HepG2 (cell line): ENCODE data around the gene PSMD9. TPM values are rescaled to one million over a fixed set of nuclear protein-coding genes. Genes with fewer than 3 reads are reported as not detected.

Experiments used
- AHR ChIP-seq: IDR thresholded peaks from 2 replicates; pipeline ENCODE4 v1.6.1; 2018; ENCODE audit warnings: missing genetic modification reagents, missing compliant biosample characterization
- GABPB1 ChIP-seq: IDR thresholded peaks from 2 replicates; pipeline ENCODE4 v1.6.1; 2016; ENCODE audit warnings: mild to moderate bottlenecking, missing genetic modification reagents, moderate library complexity, missing compliant biosample characterization
- HNRNPL ChIP-seq: fragments of 200-400 bp; formaldehyde crosslinking; IDR thresholded peaks from 2 replicates; pipeline ENCODE4 v1.6.1; 2017; ENCODE audit warnings: mild to moderate bottlenecking, low read depth, low read length
- SMAD3 ChIP-seq: sonication (generic); formaldehyde crosslinking; IDR thresholded peaks from 2 replicates; pipeline ENCODE4 v1.4.0; 2020; ENCODE audit warnings: missing genetic modification reagents
- SMARCE1 ChIP-seq: fragments of 450-650 bp; IDR thresholded peaks from 2 replicates; pipeline ENCODE4 v1.6.1; 2017; ENCODE audit warnings: borderline replicate concordance
- TCF7L2 ChIP-seq: IDR thresholded peaks from 2 replicates; pipeline ENCODE4 v1.6.1; 2011; ENCODE audit warnings: mild to moderate bottlenecking, low read depth, low read length, moderate library complexity
- ZFP36L2 ChIP-seq: sonication (generic); formaldehyde crosslinking; IDR thresholded peaks from 2 replicates; pipeline ENCODE4 v1.4.0; 2020; ENCODE audit warnings: missing genetic modification reagents
- ZNF138 ChIP-seq: sonication (generic); formaldehyde crosslinking; IDR thresholded peaks from 2 replicates; pipeline ENCODE4 v1.5.0; 2020; ENCODE audit warnings: mild to moderate bottlenecking, low read depth, missing genetic modification reagents
- ZNF205 ChIP-seq: IDR thresholded peaks from 2 replicates; pipeline ENCODE4 v1.6.1; 2018; ENCODE audit warnings: missing biosample characterization, missing genetic modification reagents
- ZNF3 ChIP-seq: IDR thresholded peaks from 2 replicates; pipeline ENCODE4 v1.7.0; 2017; ENCODE audit warnings: inconsistent platforms
- ZNF550 ChIP-seq: sonication (generic); formaldehyde crosslinking; IDR thresholded peaks from 2 replicates; pipeline ENCODE4 v1.4.0; 2020; ENCODE audit warnings: mild to moderate bottlenecking, missing genetic modification reagents, borderline replicate concordance
- ZNF556 ChIP-seq: sonication (generic); formaldehyde crosslinking; IDR thresholded peaks from 2 replicates; pipeline ENCODE4 v1.4.0; 2020; ENCODE audit warnings: mild to moderate bottlenecking, missing genetic modification reagents, borderline replicate concordance
- polyA plus RNA-seq, 8 experiments: library from polyadenylated mRNA; depleted of rRNA in 3 of 8; stranded (reverse) in 7 of 8; unstranded in 1 of 8; fragments of >200 nt; fragmentation: Illumina TruSeq in 4 of 8; extraction: Trizol in 4 of 8; gene quantifications; 2 replicates each; pipeline versions ENCODE4 v1.2.1 to v1.2.3, GENCODE V29; 2011 to 2016; ENCODE audit warnings: low read depth in 4 of 8, missing spikeins in 1 of 8, mixed read lengths in 1 of 8; ENCODE audit not compliant: insufficient read depth in 1 of 8
- total RNA-seq, 5 experiments: library from RNA; depleted of rRNA; stranded (reverse); fragments of >200 nt; fragmentation: Illumina TruSeq; extraction: Trizol; gene quantifications; 2 replicates each; pipeline ENCODE4 v1.2.3, GENCODE V29; 2016; ENCODE audit warnings: low read depth in 1 of 5
- TF ChIP-seq, protein P1 (sequence below): IDR thresholded peaks from 2 replicates; pipeline ENCODE4 v1.4.0; 2020; ENCODE audit warnings: mild to moderate bottlenecking, missing genetic modification reagents
- TF ChIP-seq, protein P2 (sequence below): sonication (generic); formaldehyde crosslinking; IDR thresholded peaks from 2 replicates; pipeline ENCODE4 v1.5.0; 2020; ENCODE audit warnings: mild to moderate bottlenecking, missing genetic modification reagents
- TF ChIP-seq, protein P3 (sequence below): sonication (generic); formaldehyde crosslinking; IDR thresholded peaks from 2 replicates; pipeline ENCODE4 v1.9.0; 2021; ENCODE audit warnings: missing genetic modification reagents, mild to moderate bottlenecking, borderline replicate concordance
- TF ChIP-seq, protein P4 (sequence below): sonication (generic); formaldehyde crosslinking; IDR thresholded peaks from 2 replicates; pipeline ENCODE4 v1.5.1; 2020; ENCODE audit warnings: missing genetic modification reagents, mild to moderate bottlenecking, borderline replicate concordance
- TF ChIP-seq, protein P5 (sequence below): sonication (generic); formaldehyde crosslinking; IDR thresholded peaks from 2 replicates; pipeline ENCODE4 v1.8.0; 2022; ENCODE audit warnings: mild to moderate bottlenecking, missing genetic modification reagents, borderline replicate concordance

PSMD9 gene
- total and polyA plus RNA-seq, 2 of the 13 experiments (the other 11 are each of a cell fraction or from before 2014, with no cell fraction given) = 41.4 to 61.1 TPM

DNA sequence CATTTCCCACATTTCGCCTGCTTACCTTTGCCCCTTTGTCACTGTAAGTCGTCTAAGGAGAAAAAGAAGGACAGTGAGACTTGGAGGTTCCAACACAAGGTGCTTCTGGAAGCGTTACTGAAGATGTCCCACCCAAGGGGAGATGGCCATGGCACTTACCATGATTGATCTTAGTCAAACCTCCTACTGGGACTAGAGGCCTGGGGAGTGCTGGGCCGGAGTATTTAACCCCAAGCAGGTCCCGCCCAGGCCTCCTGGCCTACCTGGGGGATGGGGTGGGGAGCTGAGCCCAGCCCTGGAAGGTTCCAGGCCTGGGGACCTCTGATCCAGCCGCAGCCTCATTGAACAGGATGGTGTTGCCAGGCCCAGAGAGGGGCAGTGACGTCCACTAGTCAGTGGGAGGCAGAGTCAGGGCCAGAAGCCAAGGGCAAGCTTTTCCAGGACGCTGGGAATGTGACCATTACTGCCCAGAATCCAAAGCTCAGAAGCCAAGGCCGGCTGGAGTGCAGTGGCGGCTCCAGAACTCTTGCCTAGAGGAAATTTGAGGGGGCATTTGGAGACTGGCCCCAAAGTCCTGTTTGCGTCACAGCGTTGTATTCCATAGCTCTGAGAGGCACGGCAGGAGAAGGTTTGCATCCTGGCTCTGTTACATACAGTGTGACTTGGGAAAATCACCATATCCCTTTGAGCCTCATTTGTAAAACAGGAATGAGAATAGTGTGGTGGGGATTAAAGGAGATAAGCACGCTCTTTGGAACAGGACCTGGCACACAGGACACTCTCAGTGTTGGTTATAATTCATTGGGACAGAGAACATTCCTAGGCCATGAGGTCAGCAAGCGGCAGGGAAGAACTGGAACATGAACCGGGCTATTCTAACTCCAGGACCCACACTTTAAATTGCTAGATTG is 29.7 kb upstream of the PSMD9 start, which contains the start of gene HPD (continued):
- no peak for TF ChIP-seq ZNF138
- TF ChIP-seq ZNF205 (CRISPR knock-in tag) = no peak
- TF ChIP-seq, protein P1, sequence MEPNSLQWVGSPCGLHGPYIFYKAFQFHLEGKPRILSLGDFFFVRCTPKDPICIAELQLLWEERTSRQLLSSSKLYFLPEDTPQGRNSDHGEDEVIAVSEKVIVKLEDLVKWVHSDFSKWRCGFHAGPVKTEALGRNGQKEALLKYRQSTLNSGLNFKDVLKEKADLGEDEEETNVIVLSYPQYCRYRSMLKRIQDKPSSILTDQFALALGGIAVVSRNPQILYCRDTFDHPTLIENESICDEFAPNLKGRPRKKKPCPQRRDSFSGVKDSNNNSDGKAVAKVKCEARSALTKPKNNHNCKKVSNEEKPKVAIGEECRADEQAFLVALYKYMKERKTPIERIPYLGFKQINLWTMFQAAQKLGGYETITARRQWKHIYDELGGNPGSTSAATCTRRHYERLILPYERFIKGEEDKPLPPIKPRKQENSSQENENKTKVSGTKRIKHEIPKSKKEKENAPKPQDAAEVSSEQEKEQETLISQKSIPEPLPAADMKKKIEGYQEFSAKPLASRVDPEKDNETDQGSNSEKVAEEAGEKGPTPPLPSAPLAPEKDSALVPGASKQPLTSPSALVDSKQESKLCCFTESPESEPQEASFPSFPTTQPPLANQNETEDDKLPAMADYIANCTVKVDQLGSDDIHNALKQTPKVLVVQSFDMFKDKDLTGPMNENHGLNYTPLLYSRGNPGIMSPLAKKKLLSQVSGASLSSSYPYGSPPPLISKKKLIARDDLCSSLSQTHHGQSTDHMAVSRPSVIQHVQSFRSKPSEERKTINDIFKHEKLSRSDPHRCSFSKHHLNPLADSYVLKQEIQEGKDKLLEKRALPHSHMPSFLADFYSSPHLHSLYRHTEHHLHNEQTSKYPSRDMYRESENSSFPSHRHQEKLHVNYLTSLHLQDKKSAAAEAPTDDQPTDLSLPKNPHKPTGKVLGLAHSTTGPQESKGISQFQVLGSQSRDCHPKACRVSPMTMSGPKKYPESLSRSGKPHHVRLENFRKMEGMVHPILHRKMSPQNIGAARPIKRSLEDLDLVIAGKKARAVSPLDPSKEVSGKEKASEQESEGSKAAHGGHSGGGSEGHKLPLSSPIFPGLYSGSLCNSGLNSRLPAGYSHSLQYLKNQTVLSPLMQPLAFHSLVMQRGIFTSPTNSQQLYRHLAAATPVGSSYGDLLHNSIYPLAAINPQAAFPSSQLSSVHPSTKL (CRISPR knock-in tag) = peak; percentile 24; the same call in 1 of the 2 replicates
- TF ChIP-seq GABPB1 (CRISPR knock-in tag) = 0 out of 2 replicates have a peak, but pooled peaks have one; percentile 22
- TF ChIP-seq ZFP36L2 = no peak
- TF ChIP-seq TCF7L2 = no peak
- TF ChIP-seq SMARCE1 = no peak
- TF ChIP-seq, protein P2, sequence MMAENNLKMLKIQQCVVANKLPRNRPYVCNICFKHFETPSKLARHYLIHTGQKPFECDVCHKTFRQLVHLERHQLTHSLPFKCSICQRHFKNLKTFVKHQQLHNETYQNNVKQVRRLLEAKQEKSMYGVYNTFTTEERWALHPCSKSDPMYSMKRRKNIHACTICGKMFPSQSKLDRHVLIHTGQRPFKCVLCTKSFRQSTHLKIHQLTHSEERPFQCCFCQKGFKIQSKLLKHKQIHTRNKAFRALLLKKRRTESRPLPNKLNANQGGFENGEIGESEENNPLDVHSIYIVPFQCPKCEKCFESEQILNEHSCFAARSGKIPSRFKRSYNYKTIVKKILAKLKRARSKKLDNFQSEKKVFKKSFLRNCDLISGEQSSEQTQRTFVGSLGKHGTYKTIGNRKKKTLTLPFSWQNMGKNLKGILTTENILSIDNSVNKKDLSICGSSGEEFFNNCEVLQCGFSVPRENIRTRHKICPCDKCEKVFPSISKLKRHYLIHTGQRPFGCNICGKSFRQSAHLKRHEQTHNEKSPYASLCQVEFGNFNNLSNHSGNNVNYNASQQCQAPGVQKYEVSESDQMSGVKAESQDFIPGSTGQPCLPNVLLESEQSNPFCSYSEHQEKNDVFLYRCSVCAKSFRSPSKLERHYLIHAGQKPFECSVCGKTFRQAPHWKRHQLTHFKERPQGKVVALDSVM = peak; percentile 38; the same call in 1 of the 2 replicates
- TF ChIP-seq ZNF556 (CRISPR knock-in tag) = no peak; the same call in 1 of the 2 replicates
- TF ChIP-seq ZNF3 (CRISPR knock-in tag) = no peak
- no peak for TF ChIP-seq ZNF550 (CRISPR knock-in tag)
- TF ChIP-seq, protein P3, sequence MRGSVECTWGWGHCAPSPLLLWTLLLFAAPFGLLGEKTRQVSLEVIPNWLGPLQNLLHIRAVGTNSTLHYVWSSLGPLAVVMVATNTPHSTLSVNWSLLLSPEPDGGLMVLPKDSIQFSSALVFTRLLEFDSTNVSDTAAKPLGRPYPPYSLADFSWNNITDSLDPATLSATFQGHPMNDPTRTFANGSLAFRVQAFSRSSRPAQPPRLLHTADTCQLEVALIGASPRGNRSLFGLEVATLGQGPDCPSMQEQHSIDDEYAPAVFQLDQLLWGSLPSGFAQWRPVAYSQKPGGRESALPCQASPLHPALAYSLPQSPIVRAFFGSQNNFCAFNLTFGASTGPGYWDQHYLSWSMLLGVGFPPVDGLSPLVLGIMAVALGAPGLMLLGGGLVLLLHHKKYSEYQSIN = no peak
- TF ChIP-seq, protein P4, sequence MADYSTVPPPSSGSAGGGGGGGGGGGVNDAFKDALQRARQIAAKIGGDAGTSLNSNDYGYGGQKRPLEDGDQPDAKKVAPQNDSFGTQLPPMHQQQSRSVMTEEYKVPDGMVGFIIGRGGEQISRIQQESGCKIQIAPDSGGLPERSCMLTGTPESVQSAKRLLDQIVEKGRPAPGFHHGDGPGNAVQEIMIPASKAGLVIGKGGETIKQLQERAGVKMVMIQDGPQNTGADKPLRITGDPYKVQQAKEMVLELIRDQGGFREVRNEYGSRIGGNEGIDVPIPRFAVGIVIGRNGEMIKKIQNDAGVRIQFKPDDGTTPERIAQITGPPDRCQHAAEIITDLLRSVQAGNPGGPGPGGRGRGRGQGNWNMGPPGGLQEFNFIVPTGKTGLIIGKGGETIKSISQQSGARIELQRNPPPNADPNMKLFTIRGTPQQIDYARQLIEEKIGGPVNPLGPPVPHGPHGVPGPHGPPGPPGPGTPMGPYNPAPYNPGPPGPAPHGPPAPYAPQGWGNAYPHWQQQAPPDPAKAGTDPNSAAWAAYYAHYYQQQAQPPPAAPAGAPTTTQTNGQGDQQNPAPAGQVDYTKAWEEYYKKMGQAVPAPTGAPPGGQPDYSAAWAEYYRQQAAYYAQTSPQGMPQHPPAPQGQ = no peak
- peak; percentile 29; the same call in 1 of the 2 replicates for TF ChIP-seq AHR (CRISPR knock-in tag)
- TF ChIP-seq, protein P5, sequence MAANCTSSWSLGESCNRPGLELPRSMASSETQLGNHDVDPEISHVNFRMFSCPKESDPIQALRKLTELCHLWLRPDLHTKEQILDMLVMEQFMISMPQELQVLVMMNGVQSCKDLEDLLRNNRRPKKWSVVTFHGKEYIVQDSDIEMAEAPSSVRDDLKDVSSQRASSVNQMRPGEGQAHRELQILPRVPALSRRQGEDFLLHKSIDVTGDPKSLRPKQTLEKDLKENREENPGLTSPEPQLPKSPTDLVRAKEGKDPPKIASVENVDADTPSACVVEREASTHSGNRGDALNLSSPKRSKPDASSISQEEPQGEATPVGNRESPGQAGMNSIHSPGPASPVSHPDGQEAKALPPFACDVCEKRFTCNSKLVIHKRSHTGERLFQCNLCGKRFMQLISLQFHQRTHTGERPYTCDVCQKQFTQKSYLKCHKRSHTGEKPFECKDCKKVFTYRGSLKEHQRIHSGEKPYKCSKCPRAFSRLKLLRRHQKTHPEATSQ = no peak
- TF ChIP-seq SMAD3 (CRISPR knock-in tag) = no peak
- TF ChIP-seq HNRNPL = peak; percentile 71; the same call in 1 of the 2 replicates
